GM19452 (cell line): ENCODE data around the gene C2orf92.

Experiments
- ATAC-seq: cut with Tn5 transposase; IDR thresholded peaks from one replicate; pipeline ENCODE4 v1.9.1; 2021; ENCODE audit not compliant: unreplicated experiment

The C2orf92 gene

DNA sequence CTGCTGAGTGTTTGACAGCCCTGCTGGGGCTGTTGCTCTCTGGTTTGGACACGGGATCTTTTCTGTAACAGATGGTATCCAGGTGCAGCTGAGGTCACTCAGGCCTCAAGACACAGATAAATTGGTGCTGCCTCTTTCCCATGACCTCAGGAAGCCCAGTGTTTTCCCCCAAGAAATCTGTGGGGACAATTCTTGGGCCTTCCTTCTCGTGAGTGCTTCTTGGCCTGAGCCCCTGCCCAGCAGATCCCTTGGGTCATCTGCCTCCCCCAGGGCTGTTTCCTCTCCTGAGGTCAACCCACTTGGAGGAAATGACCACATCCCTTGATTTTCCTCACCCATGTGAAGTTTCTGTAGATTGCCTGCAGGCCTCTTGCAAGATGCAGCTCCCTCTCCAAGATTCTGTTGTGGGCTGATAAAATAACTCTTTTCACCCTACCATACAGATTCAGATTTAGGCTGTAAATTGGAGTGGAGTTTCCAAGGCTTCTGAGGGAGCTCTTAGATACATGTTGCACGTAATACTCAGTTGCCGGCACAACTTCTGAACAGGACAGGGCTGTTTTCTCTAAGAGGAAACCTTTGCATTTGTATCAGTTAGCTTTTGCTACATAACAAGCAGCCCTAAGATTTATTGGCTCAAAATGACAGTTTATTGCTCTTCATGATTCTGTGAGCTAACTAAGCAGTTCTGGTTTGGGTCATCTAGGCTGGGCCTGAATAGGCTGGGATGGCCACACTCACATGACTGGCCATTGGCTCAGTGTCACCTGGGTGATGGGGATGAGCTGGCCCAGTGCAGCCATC lies 57.0 kb downstream of the C2orf92 start:
- no peak for ATAC-seq

GRCh38 chr2:97727296-97727695 lies 57.8 kb downstream of the C2orf92 start:
- ATAC-seq = no peak

- ATAC-seq = no peak
These were observed 58.7 kb downstream of the C2orf92 start for GRCh38 chr2:97728091-97728731.

- ATAC-seq = no peak
These were observed 60.7 kb downstream of the C2orf92 start for GRCh38 chr2:97730245-97730644.

- ATAC-seq = no peak
These were observed 61.9 kb downstream of the C2orf92 start for GRCh38 chr2:97731274-97732020.

DNA sequence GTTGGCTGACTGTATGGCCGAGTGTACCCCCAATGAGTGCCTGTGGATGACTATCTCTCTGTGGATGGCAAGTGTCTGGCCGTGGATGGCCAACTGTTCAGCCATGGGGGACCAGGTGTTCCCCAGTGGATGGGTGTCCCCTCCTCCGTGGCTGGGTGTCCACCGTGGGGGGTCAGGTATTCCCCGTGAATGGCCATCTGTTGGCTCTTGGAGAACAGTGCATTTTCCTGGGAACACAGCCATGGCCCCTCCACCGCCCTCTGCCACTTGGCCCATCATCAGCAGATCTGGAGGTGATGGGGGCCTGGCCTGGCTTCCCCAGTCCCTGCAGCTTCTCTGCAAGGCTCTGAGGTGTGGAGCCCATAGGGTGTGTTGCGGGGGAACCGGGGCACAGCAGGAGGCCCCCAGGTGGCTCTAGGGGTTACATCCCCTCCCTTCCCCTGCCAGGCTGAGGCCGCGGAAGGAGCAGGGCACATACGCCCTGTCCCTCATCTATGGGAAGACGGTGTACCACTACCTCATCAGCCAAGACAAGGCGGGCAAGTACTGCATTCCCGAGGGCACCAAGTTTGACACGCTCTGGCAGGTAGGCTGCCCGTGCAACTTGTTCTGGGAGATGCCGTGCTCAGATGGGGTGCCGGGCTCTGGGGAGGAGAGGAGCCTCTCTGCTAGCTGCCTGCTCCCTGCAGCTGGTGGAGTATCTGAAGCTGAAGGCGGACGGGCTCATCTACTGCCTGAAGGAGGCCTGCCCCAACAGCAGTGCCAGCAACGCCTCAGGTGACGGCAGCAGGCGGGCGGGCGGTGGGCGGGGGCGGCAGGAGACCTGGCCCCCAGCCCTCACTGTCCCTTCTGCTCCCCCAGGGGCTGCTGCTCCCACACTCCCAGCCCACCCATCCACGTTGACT lies 63.2 kb downstream of the C2orf92 start:
- no peak for ATAC-seq

- no peak for ATAC-seq
These were observed 64.0 kb downstream of the C2orf92 start for GRCh38 chr2:97733341-97734035.

- ATAC-seq = no peak
These were observed 64.8 kb downstream of the C2orf92 start for GRCh38 chr2:97734061-97735051.

DNA sequence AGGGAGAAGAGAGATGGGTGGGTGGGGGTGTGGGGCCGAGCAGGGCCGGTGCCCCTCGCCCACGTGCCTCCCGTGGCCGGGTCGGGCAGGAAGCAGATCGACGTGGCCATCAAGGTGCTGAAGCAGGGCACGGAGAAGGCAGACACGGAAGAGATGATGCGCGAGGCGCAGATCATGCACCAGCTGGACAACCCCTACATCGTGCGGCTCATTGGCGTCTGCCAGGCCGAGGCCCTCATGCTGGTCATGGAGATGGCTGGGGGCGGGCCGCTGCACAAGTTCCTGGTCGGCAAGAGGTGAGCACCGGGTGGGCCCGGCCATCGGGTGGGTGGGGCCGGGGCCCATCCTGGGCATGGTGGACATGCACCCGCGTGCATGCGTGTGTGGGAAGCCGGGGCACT lies 65.6 kb downstream of the C2orf92 start:
- ATAC-seq = no peak

- no peak for ATAC-seq
These were observed 66.7 kb downstream of the C2orf92 start for GRCh38 chr2:97736185-97736584.

- ATAC-seq = no peak
These were observed 67.3 kb downstream of the C2orf92 start for GRCh38 chr2:97736608-97737330.

DNA sequence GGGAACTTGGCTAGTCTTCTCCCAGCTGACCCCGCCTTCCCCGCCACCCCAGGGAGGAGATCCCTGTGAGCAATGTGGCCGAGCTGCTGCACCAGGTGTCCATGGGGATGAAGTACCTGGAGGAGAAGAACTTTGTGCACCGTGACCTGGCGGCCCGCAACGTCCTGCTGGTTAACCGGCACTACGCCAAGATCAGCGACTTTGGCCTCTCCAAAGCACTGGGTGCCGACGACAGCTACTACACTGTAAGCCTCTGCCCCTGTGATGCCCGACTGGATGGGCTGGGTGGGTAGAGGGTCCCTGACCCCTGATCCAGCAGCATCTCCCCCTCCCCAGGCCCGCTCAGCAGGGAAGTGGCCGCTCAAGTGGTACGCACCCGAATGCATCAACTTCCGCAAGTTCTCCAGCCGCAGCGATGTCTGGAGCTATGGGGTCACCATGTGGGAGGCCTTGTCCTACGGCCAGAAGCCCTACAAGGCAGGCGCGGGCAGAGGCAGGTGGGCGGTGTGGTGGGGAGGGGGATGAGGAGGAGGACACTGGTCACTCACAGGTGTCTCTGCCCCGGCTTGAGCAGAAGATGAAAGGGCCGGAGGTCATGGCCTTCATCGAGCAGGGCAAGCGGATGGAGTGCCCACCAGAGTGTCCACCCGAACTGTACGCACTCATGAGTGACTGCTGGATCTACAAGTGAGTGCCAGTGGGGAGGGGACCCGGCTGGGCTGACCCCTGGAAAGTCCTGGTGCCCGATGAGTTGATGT lies 68.1 kb downstream of the C2orf92 start:
- no peak for ATAC-seq

DNA sequence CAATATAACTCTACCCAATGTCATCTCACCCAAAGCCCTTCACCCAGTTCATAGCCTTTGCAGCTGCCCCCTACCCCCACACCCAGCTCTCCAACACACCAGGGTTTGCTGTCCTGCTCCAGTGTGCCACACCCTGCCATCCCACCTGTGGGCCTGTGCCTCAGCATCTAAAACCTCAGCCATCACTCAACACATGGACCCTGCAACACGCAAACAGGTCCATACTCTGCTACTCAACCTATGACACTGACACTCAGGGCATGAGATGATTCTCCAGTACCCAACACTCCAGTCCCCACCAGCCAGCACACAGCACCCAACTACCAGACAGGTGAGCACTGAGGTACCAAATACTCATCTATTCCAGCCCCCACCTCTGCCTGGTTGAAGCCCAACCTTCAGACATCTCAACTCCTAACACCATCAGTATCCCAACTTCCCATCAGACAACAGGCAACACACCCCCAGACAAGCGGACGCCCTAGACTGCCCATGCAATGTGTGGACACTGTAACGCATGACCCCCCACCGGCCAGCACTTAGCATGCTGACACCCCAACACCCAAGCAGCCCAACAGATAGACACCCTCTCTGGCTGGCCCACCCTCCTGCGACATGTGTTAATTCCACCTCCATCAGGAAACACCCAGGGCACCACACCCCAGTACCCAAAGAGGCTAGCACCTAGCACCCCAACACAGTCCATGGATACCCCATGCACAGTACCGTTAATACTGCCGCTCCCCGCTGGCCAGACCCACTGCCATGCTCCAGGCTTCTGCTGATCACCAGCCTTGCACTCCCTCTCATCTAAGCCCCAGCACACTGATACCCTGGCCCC lies 68.9 kb downstream of the C2orf92 start:
- no peak for ATAC-seq

- ATAC-seq = no peak
These were observed 69.7 kb downstream of the C2orf92 start for GRCh38 chr2:97739020-97739892.

DNA sequence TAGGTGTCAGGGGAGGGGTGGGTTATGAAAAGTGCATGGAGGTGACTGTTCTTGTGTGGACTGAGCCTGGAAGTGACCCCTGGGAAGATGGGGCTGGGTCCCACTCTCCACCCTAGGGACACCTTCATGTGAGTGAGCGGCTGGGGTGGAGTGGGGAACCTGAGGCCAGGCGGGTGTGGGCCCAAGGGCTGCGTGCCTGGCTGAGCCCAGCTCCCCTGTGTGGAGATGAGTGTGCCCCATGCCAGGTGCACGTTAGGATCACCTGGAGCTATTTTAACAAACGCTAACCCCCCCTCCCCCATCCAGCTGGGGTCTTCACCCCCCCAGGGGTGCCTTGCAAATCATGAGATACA lies 70.4 kb downstream of the C2orf92 start:
- no peak for ATAC-seq

- ATAC-seq = no peak
These were observed 71.2 kb downstream of the C2orf92 start for GRCh38 chr2:97740590-97741182.
